ENCODE measurements around the gene LDLRAD4.

DNA sequence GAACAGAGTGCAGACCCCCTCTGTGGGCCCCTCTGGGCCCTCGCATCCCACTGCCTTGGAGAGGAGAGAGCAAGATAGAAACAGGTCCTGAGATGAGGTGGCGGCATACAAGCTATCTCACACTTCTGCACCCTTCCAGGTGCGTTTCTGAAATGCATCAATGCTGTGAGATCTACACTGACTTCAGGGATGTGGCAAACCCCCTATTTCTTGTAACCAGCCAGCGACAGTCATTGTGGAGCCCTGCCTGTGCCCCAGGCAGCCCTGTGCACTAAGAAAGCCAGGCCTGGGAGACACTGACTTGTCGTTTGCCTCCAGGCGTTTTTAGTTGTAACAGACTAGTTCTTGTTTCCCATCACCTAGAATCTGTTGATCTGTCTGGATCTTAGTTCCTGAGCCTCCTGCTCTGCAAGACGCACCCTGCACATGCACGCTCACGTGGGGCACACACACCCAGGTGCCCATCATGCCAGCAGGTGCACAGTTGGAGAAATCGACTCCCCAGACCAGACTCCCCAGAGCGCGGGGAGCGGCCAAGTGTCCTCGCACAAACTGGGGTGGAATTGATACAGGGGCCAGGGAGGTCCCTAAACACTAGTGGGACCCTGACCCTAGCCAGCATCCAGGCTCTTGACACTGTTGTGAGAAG is 269.8 kb downstream of the LDLRAD4 start:
- TF ChIP-seq, protein P1, sequence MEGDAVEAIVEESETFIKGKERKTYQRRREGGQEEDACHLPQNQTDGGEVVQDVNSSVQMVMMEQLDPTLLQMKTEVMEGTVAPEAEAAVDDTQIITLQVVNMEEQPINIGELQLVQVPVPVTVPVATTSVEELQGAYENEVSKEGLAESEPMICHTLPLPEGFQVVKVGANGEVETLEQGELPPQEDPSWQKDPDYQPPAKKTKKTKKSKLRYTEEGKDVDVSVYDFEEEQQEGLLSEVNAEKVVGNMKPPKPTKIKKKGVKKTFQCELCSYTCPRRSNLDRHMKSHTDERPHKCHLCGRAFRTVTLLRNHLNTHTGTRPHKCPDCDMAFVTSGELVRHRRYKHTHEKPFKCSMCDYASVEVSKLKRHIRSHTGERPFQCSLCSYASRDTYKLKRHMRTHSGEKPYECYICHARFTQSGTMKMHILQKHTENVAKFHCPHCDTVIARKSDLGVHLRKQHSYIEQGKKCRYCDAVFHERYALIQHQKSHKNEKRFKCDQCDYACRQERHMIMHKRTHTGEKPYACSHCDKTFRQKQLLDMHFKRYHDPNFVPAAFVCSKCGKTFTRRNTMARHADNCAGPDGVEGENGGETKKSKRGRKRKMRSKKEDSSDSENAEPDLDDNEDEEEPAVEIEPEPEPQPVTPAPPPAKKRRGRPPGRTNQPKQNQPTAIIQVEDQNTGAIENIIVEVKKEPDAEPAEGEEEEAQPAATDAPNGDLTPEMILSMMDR (IDR thresholded peaks at IDR 0.05; ENCODE audit: borderline replicate concordance, extremely low read depth, low read length, poor library complexity, severe bottlenecking), result no peak
- TF ChIP-seq EZH2 (IDR thresholded peaks at IDR 0.05; ENCODE audit: borderline replicate concordance, low read depth, low read length, severe bottlenecking), result no peak

All from DND-41 (cell line).